ENCODE results near the gene PRDM8.

DNA sequence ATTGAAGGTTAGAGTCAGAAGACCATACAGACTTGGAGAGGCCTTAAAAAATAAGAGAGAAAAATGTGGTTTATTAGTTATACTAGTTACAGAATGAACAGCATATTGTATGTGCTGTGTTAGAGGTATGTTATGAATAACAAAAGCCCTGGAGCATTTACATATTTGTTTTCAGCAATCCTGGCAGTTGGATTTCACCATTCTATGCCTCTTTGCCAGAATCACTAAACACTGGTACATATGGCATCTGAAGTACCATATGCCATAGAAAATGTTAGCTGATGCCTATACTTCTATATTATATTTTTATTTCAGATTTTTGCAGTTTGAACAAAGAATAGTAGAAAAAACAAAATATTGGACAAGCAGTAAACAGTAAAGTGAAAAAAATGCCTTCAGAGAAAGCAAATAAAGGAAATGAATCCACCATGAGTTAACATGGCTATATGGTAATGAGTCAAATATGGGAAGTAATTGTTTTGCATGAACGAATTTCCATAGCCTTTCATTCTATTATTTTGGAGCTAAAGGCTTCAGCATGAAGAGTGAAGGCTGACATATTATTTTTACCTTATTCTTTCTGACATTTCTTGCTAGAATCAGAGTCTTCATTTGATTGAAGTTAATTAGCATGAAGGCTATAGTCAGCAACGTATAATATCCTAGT, 41.9 kb upstream of the PRDM8 start:
- TF ChIP-seq, protein P1, sequence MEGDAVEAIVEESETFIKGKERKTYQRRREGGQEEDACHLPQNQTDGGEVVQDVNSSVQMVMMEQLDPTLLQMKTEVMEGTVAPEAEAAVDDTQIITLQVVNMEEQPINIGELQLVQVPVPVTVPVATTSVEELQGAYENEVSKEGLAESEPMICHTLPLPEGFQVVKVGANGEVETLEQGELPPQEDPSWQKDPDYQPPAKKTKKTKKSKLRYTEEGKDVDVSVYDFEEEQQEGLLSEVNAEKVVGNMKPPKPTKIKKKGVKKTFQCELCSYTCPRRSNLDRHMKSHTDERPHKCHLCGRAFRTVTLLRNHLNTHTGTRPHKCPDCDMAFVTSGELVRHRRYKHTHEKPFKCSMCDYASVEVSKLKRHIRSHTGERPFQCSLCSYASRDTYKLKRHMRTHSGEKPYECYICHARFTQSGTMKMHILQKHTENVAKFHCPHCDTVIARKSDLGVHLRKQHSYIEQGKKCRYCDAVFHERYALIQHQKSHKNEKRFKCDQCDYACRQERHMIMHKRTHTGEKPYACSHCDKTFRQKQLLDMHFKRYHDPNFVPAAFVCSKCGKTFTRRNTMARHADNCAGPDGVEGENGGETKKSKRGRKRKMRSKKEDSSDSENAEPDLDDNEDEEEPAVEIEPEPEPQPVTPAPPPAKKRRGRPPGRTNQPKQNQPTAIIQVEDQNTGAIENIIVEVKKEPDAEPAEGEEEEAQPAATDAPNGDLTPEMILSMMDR (IDR thresholded peaks at IDR 0.05; ENCODE audit: low read depth, low read length), result no peak
- TF ChIP-seq EZH2phosphoT487 (IDR thresholded peaks at IDR 0.05; ENCODE audit: low read depth), result no peak
